GM21619 (cell line): ENCODE data around the gene ARPC1A.
A peak's percentile ranks its signal among the peaks of the same experiment; 100 is the strongest.
"Not testable (repeated sequence)": the region's sequence is repeated elsewhere in the genome, so short reads cannot be mapped to it uniquely, and the experiment has no call there.

Experiments
- ATAC-seq: cut with Tn5 transposase; IDR thresholded peaks from one replicate; pipeline ENCODE4 v1.9.1; 2021; ENCODE audit not compliant: unreplicated experiment

Gene ARPC1A

DNA sequence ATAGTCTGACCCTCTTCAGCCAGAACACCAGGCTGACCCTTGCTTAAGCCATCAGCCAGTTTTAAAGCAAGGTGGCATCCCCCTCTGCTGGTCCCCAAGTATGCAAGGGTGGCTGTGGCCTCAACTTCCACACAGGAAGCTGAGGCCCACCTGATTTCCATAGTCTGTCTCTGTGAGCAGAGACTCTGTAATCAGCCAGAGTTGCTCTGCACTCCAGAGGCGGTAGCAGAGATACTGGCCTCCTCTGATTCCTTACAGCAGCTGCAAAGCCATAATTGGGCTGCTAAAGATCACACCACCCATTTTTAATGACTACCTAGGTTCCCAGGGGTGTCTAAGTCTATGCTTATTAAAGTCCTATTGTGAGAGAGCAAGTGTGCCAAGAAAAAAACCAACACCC lies 80.9 kb downstream of the ARPC1A start:
- no peak for ATAC-seq

DNA sequence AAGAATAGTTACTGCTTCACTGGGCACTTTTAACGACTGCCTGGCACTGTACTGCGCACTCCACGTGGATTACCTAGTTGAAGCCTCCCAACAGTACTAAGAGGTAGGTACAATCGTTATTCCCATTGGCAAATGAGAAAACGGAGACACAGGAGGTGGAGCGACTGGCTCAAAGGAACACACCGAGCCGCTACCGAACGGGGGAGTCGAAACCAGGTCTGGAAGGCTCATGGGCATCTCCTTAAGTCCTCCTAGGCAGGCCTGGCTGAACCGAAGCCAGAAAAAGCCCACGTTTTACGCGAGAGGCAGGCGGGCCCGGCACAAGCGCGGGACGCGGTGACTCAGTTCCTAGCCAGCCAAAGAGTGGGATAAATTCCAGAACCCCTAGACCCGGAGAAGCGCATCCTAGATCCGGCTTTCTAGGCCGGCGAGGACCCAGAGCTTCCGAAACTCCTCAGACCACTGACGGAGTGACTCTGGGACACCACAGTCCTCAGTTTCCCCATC lies 82.2 kb downstream of the ARPC1A start:
- peak; percentile 3 for ATAC-seq

DNA sequence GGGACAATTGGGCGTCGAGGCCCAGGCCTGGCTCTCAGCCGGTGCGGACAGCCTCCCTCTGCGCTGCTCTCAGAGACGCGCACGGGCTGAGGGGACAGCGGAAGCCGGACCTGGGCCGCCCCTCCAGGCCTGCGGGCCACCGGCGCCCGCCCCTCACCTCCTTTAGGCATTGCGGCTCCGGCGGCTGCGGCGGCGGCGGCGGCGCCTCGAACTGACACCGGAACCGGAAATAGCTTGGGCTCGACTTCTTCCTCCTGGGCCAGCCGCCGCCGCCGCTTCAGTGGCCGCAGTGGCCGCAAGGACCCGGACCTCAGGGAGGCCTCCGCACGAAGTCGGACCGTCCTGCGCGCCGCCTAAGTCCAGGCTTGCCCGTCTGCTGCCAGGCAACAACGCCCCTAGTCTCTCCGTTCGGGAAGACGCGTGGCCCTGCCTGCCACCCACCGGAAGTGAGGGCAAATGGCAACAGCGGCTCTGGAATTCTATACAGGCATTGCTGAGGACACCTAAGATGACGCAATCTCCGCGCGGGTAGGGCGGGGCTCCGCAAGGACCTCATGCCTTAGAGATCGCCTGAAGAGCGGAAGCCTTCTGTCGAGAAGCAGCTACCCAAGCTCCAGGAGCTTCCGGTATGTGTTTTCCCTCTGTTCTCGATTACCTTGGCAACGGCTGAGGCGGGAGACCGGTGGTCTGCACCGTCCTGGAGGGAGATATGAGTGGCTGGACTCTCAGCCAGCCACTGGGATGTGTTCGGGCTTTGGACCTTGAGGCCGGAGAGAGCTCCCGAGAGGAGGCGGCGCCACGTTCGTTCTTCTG lies 82.9 kb downstream of the ARPC1A start, which contains the start of the genes BUD31 and PDAP1:
TSS of gene BUD31 (plus strand) at position 591 of the 813 bp plus-strand sequence. CDS start 2,124 bp downstream, outside the sequence.
TSS of gene PDAP1 (minus strand) at position 219 of the 813 bp plus-strand sequence. CDS start at position 170, 49 bp downstream.
- ATAC-seq: peak; percentile 80

DNA sequence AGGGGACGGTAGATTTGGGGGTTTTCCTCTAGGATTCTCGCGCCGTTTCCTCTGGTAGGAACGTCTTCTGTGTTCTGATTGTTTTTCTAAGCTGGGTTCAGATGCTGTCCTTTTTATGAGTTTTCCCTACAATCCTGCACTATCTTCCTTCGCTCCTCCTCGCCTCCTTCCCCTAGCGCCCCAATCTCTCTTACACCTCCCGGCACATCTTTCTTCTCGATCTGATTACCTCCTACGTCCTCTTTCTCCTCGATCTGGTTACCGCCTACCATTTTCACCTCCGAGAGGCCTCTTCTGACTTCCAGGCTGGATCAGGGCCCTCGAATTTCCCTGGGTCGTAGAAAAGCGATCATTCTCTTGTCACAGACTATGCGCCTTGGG lies 83.5 kb downstream of the ARPC1A start:
- ATAC-seq: peak; percentile 8

GRCh38 chr7:99409806-99410205 lies 84.1 kb downstream of the ARPC1A start:
- ATAC-seq: no peak

DNA sequence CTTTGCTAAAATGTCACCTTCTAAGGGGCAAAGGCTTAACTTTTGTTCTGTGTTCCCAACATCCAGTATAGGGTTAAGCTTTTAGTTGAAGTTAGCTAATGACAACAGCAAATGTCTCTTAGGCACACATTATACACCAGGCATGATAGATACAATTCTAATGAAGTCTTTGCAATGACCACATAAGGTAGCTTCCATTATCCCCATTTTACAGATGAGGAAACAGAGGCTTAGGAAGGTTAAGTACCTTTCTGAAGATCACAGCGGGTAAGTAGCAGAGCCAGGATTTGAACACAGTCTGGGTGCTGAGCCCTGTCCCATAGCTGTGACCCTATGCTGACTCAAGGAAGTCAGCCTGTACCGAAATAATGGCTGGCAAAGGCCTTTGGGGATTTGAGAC lies 84.9 kb downstream of the ARPC1A start:
- no peak for ATAC-seq

GRCh38 chr7:99415513-99416127 lies 89.9 kb downstream of the ARPC1A start:
- ATAC-seq: not testable (repeated sequence)
